HG02970 (cell line): ENCODE measurements around the gene CLTRN.
A peak's percentile ranks its signal among the peaks of the same experiment; 100 is the strongest.
"Not testable (repeated sequence)": the region's sequence is repeated elsewhere in the genome, so short reads cannot be mapped to it uniquely, and the experiment has no call there.

Source experiments
- ATAC-seq: cut with Tn5 transposase; IDR thresholded peaks from one replicate; pipeline ENCODE4 v1.9.1; 2021; ENCODE audit warnings: mild to moderate bottlenecking, moderate library complexity, moderate number of reproducible peaks; ENCODE audit not compliant: unreplicated experiment, low FRiP score

Gene CLTRN

GRCh38 chrX:15664487-15665444 lies at the start of gene CLTRN:
CLTRN (minus strand) TSS chrX:15664805; CDS start chrX:15664775, 30 bp downstream.
- no peak for ATAC-seq

GRCh38 chrX:15704273-15704672 lies 39.7 kb upstream of the CLTRN start:
- ATAC-seq: not testable (repeated sequence)

- ATAC-seq: not testable (repeated sequence)
Observed at GRCh38 chrX:15703809-15704208, 39.2 kb upstream of the CLTRN start.

GRCh38 chrX:15702488-15703371 lies 38.1 kb upstream of the CLTRN start:
- ATAC-seq: no peak

GRCh38 chrX:15696516-15696915 lies 31.9 kb upstream of the CLTRN start:
- no peak for ATAC-seq

GRCh38 chrX:15694941-15695451 lies 30.4 kb upstream of the CLTRN start:
- no peak for ATAC-seq

- peak; percentile 89 for ATAC-seq
Observed at GRCh38 chrX:15686818-15687685, 22.4 kb upstream of the CLTRN start.

- ATAC-seq: no peak
Observed at GRCh38 chrX:15683193-15683592, 18.6 kb upstream of the CLTRN start.

- no peak for ATAC-seq
Observed at GRCh38 chrX:15681433-15681832, 16.8 kb upstream of the CLTRN start.

- ATAC-seq: no peak
Observed at GRCh38 chrX:15680401-15680800, 15.8 kb upstream of the CLTRN start.

- ATAC-seq: no peak
Observed at GRCh38 chrX:15679246-15679645, 14.6 kb upstream of the CLTRN start.

GRCh38 chrX:15678339-15678738 lies 13.7 kb upstream of the CLTRN start:
- ATAC-seq: no peak

- no peak for ATAC-seq
Observed at GRCh38 chrX:15676886-15677285, 12.3 kb upstream of the CLTRN start.

GRCh38 chrX:15675490-15675921 lies 10.9 kb upstream of the CLTRN start:
- ATAC-seq: peak; percentile 77

- ATAC-seq: peak; percentile 79
Observed at GRCh38 chrX:15674841-15675489, 10.4 kb upstream of the CLTRN start.

- ATAC-seq: no peak
Observed at GRCh38 chrX:15674514-15674840, 9.9 kb upstream of the CLTRN start.

- ATAC-seq: no peak
Observed at GRCh38 chrX:15673970-15674369, 9.4 kb upstream of the CLTRN start.

- no peak for ATAC-seq
Observed at GRCh38 chrX:15672881-15673280, 8.3 kb upstream of the CLTRN start.

GRCh38 chrX:15663439-15663838 lies 1.2 kb downstream of the CLTRN start:
- no peak for ATAC-seq

- not testable (repeated sequence) for ATAC-seq
Observed at GRCh38 chrX:15654804-15655203, 9.8 kb downstream of the CLTRN start.
